Measurements from ENCODE around the gene ETV4. TPM values are rescaled to one million over a fixed set of nuclear protein-coding genes. Genes with fewer than 3 reads are reported as not detected.

ETV4 gene
- total RNA-seq, 1 experiment from 2014 or later = 195 TPM

DNA sequence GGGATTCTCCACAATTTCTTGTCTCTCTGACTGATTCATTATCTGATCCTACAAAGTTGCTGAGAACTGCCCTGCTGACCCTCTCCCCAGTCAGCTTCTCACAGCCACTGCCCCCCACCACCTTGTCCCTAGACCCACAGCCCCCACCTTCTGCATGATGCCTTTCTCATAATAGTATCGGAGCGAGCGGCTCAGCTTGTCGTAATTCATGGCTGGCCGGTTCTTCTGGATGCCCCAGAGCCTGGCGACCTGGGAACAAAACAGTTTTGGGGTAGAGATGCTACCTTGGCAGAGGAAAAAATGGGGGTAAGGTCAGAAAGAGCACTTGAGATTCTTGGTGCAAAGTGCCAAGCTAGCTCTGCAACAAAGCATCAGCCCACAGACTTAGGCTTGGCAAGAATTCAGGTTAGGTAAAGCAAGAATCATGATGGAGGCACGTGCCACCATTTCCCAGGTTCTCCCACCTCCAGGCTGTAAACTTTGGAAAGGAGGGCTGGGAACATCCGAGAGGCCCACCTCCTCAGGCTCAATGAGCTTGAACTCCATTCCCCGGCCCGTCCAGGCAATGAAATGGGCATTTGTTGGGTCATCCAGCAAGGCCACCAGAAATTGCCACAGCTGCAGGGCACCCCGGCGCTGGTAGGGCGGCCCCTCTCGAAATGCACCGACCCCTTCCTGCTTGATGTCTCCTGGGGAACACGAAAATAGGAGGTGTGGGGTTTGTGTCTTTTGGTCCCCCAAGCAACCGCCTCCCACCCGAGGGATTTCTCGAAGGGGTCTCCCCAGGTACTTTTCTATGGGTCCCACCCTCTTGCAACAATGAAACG, 16.9 kb downstream of the ETV4 start:
- H3K4me1 Mint-ChIP-seq = peaks cover 84% of the 10 kb centered on the region
- peaks cover 26% of the 10 kb centered on the region for H3K36me3 Mint-ChIP-seq

More for the DNA sequence above, 16.9 kb downstream of the ETV4 start:
- DNase-seq (ENCODE audit: low spot score) (no peak), ATAC-seq (no peak)
- Mint-ChIP-seq H3K27me3 (ENCODE audit: low read depth) (no peaks in the 10 kb centered on the region), H3K27ac (peak overlapping the region; percentile 97), H3K4me3 (0 out of 2 replicates have a peak overlapping the region, but pooled peaks have one; percentile 18), H3K9me3 (no peaks in the 10 kb centered on the region)
- TF ChIP-seq ZNF512 (CRISPR knock-in tag; IDR thresholded peaks at IDR 0.05; ENCODE audit: borderline replicate concordance) (no peak), CREB1 (CRISPR knock-in tag; IDR thresholded peaks at IDR 0.05) (no peak), PRRX2 (CRISPR knock-in tag; IDR thresholded peaks at IDR 0.05) (no peak), RELA (CRISPR knock-in tag; IDR thresholded peaks at IDR 0.05; ENCODE audit: borderline replicate concordance) (no peak), PREB (CRISPR knock-in tag; IDR thresholded peaks at IDR 0.05; ENCODE audit: borderline replicate concordance) (no peak), ZBTB21 (CRISPR knock-in tag; IDR thresholded peaks at IDR 0.05; ENCODE audit: borderline replicate concordance) (no peak), ZNF423 (CRISPR knock-in tag; IDR thresholded peaks at IDR 0.05) (no peak), E2F1 (CRISPR knock-in tag; IDR thresholded peaks at IDR 0.05) (no peak), ZNF281 (CRISPR knock-in tag; IDR thresholded peaks at IDR 0.05) (no peak), NR1H2 (CRISPR knock-in tag; IDR thresholded peaks at IDR 0.05) (no peak)
- TF ChIP-seq, protein P1, sequence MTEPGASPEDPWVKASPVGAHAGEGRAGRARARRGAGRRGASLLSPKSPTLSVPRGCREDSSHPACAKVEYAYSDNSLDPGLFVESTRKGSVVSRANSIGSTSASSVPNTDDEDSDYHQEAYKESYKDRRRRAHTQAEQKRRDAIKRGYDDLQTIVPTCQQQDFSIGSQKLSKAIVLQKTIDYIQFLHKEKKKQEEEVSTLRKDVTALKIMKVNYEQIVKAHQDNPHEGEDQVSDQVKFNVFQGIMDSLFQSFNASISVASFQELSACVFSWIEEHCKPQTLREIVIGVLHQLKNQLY (CRISPR knock-in tag; IDR thresholded peaks at IDR 0.05) = no peak
- TF ChIP-seq, protein P2, sequence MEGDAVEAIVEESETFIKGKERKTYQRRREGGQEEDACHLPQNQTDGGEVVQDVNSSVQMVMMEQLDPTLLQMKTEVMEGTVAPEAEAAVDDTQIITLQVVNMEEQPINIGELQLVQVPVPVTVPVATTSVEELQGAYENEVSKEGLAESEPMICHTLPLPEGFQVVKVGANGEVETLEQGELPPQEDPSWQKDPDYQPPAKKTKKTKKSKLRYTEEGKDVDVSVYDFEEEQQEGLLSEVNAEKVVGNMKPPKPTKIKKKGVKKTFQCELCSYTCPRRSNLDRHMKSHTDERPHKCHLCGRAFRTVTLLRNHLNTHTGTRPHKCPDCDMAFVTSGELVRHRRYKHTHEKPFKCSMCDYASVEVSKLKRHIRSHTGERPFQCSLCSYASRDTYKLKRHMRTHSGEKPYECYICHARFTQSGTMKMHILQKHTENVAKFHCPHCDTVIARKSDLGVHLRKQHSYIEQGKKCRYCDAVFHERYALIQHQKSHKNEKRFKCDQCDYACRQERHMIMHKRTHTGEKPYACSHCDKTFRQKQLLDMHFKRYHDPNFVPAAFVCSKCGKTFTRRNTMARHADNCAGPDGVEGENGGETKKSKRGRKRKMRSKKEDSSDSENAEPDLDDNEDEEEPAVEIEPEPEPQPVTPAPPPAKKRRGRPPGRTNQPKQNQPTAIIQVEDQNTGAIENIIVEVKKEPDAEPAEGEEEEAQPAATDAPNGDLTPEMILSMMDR (IDR thresholded peaks at IDR 0.05) = no peak
- TF ChIP-seq, protein P3, sequence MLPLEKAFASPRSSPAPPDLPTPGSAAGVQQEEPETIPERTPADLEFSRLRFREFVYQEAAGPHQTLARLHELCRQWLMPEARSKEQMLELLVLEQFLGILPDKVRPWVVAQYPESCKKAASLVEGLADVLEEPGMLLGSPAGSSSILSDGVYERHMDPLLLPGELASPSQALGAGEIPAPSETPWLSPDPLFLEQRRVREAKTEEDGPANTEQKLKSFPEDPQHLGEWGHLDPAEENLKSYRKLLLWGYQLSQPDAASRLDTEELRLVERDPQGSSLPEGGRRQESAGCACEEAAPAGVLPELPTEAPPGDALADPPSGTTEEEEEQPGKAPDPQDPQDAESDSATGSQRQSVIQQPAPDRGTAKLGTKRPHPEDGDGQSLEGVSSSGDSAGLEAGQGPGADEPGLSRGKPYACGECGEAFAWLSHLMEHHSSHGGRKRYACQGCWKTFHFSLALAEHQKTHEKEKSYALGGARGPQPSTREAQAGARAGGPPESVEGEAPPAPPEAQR (CRISPR knock-in tag; IDR thresholded peaks at IDR 0.05) = no peak
- CTCF ChIA-PET = interaction anchor here (1.6 to 2.0 kb wide), 4 partner anchors 9 to 45 kb away, joined by 4 to 9 read pairs (median 5); partner anchors contain the start of genes DHX8 and ETV4
- POLR2A ChIA-PET = interaction anchor here (0.6 to 2.3 kb wide), 5 partner anchors 12 to 21 kb away, joined by 3 to 20 read pairs (median 6); partner anchors contain the start of gene ETV4
